Measurements from ENCODE around the gene PCP2.

PCP2 gene

GRCh38 chr19:7618771-7619510 is 14.6 kb downstream of the PCP2 start:
- DNase-seq (ENCODE audit: low spot score), result no peak

DNA sequence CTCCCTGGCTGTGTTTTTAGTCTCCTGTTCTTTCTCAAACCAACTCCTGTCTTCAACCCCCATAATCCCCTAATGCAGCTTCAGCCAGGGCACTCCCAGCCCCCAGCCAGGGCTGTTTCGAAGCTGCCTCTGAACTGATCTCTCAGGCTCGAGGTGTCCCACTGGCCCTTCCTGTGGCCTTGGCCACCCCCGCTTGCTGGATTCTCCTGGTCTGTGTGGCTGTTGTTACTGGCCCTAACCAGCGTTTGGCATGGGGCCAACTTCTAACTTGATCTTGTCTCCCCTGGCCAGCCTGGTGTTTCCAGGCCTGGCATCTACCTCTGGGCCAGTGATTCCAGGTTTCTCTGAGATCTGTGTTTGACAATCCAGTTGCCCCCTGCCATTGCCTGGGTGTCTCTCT is 15.2 kb downstream of the PCP2 start:
- DNase-seq (ENCODE audit: low spot score), result no peak

GRCh38 chr19:7617735-7618134 is 15.8 kb downstream of the PCP2 start:
- no peak for DNase-seq (ENCODE audit: low spot score)

- DNase-seq (ENCODE audit: low spot score), result no peak
These were observed 16.3 kb downstream of the PCP2 start for GRCh38 chr19:7617172-7617571.

GRCh38 chr19:7614859-7615741 is 18.4 kb downstream of the PCP2 start:
- no peak for DNase-seq (ENCODE audit: low spot score)

DNA sequence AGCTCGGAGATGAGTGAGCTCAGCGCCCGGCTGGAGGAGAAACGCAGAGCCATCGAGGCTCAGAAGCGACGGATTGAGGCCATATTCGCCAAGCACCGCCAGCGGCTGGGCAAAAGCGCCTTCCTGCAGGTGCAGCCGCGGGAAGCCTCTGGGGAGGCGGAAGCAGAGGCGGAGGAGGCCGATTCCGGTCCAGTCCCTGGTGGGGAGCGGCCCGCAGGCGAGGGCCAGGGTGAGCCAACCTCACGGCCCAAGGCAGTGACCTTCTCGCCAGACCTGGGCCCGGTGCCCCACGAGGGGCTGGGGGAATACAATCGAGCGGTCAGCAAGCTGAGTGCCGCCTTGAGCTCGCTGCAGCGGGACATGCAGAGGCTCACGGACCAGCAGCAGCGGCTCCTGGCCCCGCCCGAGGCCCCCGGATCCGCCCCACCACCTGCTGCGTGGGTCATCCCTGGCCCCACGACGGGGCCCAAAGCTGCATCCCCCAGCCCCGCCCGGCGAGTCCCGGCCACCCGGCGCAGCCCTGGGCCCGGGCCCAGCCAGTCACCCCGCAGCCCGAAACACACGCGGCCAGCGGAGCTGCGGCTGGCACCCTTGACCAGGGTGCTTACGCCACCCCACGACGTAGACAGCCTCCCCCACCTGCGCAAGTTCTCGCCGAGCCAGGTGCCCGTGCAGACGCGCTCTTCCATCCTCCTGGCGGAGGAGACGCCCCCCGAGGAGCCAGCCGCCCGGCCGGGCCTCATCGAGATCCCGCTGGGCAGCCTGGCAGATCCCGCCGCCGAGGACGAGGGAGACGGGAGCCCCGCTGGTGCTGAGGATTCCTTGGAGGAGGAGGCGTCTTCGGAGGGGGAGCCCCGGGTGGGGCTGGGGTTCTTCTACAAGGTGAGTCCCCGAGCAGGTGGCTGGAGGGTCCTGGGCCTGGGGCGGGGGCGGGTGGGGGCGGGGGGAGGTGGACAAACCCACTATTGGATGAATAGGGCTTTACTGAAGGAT is 20.9 kb downstream of the PCP2 start:
- no peak for DNase-seq (ENCODE audit: low spot score)

GRCh38 chr19:7611541-7612279 is 21.8 kb downstream of the PCP2 start:
- no peak for DNase-seq (ENCODE audit: low spot score)

DNA sequence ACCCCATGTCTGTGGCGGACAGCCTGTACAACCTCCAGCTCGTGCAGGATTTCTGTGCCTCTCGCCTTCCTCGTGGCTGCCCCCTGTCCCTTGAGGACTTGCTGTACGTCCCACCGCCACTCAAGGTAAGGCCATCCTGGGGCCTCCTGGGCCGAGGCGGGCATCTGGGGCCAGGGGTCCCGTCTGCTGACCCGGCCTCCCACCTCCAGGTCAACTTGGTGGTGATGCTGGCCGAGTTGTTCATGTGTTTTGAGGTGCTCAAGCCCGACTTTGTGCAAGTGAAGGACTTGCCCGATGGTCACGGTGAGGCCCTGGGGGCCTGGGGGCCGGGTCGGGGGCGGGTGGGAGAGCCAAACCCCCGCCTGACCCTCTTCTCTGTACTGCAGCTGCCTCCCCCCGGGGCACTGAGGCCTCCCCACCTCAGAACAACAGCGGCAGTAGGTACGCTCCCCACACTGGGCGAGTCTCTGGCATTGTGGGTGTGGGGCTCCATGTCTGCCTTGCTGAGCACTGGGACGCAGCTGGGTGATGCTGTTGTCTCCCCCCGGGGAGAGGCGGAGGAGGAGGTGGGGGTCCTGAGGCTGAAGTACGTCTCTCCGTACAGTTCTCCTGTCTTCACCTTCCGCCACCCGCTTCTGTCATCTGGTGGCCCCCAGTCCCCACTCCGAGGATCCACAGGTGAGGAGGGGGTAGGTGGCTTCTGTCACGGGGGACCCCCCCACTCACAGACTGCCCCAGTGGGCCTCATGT is 22.9 kb downstream of the PCP2 start:
- DNase-seq (ENCODE audit: low spot score), result no peak

GRCh38 chr19:7607874-7608560 is 25.5 kb downstream of the PCP2 start:
- no peak for DNase-seq (ENCODE audit: low spot score)

GRCh38 chr19:7607212-7607873 is 26.2 kb downstream of the PCP2 start:
- no peak for DNase-seq (ENCODE audit: low spot score)

DNA sequence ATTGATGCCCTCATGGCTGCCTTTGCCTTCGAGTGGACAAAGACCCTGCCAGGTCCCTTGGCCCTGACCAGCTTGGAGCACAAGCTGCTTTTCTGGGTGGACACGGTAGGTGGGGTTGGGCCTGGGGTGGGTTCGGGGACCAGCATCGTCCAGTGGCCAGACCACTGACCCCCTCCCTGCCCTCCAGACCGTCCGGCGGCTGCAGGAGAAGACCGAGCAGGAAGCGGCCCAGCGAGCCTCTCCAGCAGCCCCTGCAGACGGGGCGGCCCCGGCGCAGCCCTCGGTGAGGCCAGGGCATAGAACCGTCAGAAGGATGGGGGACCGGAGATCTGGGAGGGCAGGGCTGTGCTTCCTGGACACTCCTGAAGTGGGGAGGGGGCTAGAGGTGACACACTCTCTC is 27.2 kb downstream of the PCP2 start:
- no peak for DNase-seq (ENCODE audit: low spot score)

DNA sequence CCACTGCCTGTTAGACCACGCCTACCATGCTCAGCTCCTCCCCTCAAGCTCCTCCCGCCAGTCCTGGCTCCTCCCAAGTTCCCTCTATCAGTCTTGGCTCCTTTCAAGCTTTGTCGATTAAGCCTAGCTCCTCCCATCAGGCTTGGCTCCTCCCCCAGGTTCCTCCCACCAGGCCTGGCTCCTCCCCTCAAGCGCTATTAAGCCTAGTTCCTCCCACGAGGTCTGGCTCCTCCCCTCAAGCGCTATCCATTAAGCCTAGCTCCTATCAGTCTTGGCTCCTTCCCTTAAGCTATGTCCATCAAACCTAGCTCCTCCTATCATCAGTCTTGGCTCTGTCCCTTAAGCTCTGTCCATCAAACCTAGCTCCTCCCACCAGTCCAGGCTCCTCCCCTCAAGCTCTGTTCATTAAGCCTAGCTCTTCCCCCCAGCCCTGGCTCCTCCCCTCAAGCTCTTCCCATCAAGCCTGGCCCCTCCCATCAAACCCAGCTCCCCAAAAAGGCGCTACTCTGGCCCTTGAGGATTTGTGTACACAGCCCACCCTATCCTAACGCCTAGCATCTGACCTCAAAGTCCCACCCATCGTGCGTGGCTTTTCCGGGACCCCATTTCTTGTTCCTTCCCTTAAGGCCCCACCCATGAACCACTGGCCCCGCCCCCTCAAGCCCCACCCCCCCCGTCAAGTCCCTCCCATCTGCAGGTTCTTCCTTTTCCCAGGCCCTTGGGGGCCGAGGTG is 27.9 kb downstream of the PCP2 start:
- peak; percentile 42 for DNase-seq (ENCODE audit: low spot score)

DNA sequence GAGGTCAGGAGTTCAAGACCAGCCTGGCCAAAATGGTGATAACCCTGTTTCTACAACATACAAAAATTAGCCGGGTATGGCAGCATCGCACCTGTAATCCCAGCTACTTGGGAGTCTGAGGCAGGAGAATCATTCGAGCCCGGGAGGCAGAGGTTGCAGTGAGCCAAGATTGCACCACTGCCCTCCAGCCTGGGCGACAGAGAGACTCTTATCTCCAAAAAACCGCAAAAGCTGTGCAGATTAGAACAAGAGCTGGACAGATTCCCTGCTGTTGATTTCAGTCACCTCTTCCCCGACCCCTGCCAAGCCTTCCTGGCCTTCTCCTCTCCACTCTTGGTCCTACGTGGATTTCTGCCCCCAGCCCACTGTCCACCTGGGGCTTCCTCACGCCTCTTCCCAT is 29.6 kb downstream of the PCP2 start:
- DNase-seq (ENCODE audit: low spot score), result no peak

GRCh38 chr19:7602935-7603497 is 30.5 kb downstream of the PCP2 start:
- no peak for DNase-seq (ENCODE audit: low spot score)

- DNase-seq (ENCODE audit: low spot score), result no peak
These were observed 31.1 kb downstream of the PCP2 start for GRCh38 chr19:7602240-7602934.

GRCh38 chr19:7600721-7601120 is 32.8 kb downstream of the PCP2 start:
- no peak for DNase-seq (ENCODE audit: low spot score)

GRCh38 chr19:7598180-7598579 is 35.3 kb downstream of the PCP2 start:
- no peak for DNase-seq (ENCODE audit: low spot score)

GRCh38 chr19:7597689-7598088 is 35.8 kb downstream of the PCP2 start:
- DNase-seq (ENCODE audit: low spot score), result no peak
